GM21737 (cell line): ENCODE results near the gene SH3GLB2.
A peak's percentile ranks its signal among the peaks of the same experiment; 100 is the strongest.
"Not testable (repeated sequence)": the region's sequence is repeated elsewhere in the genome, so short reads cannot be mapped to it uniquely, and the experiment has no call there.

Experiments
- ATAC-seq: cut with Tn5 transposase; IDR thresholded peaks from one replicate; pipeline ENCODE4 v1.9.1; 2021; ENCODE audit warnings: mild to moderate bottlenecking, moderate library complexity; ENCODE audit not compliant: unreplicated experiment

The SH3GLB2 gene

GRCh38 chr9:129054163-129054851, 26.2 kb upstream of the SH3GLB2 start:
- ATAC-seq, result no peak

DNA sequence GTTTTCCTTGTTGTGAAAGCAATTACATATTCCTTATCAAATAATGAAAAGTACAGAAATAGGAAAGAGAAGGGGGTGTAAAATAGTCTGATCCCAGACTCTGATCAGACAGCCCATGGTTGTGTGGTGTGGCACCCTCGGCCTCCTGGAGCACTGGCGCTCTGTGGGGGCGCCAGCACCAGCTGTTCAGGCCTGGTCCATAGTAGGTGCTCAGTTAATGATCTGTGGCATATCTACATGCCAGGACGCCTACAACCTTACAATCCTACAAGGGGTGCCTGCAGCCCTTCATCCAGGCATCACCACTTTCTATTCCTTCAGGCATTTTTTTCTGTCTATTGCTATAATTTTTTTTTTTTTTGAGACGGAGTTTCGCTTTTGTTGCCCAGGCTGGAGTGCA, 24.9 kb upstream of the SH3GLB2 start:
- no peak for ATAC-seq

- ATAC-seq, result no peak
These were observed 24.5 kb upstream of the SH3GLB2 start for GRCh38 chr9:129052592-129052991.

GRCh38 chr9:129042016-129042415, 13.9 kb upstream of the SH3GLB2 start:
- ATAC-seq, result no peak

DNA sequence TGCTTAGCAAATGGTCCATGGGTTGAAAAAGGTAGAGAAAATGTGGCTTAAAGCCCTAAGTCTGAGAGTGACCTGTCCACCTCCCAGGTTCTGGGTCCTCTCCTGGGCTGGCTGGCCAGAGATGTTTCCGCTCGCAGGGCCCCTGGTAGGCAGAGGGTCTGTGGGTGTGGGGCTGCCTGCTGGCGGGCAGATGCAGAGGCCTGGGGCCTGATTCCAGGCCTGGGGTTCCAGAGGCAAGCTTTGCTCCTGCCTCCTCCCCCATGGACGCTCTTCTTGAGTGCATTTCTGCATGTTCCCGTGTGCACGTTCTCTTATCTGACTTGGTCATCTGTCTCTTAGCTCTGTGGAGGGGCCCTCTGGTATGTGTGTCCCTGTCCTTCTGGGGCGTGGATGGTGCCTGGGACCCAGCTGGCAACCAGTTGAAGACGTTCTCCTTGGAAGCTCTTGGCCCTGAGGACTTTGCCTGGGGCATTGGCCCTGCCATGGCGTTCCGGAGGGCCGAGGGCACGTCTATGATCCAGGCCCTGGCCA, 12.0 kb upstream of the SH3GLB2 start:
- no peak for ATAC-seq

DNA sequence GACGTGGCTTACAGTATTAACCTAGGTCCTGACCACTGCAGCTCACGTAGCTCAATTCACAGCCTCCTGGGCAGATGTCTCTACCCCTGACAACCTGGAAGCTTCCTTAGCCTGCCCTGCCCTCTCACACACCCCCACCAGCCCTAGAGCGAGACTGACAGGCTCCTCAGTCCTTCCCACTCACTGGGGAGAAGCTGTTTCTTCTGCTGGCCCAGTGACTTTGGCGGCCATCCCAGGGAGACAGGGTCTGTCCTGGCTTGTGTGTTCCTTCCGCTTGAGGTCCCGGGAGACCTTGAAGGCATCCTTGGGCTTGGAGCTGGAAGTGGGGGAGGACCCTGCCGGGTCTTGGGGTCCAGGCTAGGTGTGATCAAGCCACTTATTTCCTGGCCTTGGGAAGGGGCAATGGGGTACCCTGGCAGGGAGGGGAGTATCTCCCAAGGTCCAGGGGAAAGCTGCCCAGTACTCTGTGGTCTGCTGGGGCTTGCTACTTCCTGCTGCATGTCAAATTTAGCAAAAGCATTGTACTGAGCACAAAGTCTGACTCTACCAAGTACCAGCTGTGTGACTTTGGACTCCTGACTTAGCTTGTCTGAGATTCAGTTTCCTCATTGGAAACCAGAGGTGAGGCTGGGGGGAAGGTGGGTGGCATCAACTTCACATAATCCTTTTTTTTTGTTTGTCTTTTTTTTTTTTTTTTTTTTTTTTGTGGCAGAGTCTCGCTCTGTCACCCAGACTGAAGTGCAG, 10.2 kb upstream of the SH3GLB2 start:
- ATAC-seq, result no peak

- no peak for ATAC-seq
These were observed 9.6 kb upstream of the SH3GLB2 start for GRCh38 chr9:129037767-129038098.

DNA sequence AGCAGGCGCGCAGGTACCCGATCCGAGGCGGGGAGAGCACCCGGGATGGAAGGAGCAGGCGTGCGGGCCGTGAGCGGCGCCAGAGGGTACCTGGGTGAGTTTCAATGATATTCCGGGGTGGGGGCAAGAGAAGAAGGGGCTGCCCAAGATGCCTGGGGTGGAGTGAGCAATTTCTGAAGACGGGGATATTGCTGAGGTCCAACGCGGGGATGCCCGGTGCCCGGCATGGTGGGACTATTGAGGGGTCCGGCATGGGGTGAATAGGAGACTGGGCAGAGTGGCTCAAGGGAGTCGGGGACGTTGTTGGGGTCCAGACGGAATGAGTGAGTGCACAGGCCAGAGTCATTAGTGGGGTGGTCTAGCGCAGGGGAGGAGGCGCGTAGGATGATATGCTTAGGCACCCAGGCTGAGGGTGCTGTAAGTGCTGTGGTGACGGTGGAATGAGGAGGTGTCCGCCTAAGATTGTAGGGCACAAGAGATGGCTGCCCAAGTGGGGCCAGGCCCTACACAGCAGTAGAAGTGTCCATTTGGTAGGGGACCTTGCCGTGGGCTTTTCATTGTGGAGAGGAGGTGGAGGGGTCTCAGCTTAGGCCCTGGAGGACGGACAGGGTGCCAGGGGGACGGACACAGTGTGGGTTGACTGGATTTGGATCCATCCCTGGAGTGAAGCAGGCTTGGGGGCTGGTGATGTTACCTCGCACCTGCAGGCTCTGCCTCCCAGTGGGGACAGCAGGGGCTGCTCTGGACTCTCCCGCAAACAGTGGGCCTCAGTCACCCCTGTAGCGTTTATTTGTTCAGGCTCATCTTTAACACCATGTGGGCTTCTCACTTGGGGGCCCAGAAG, 9.0 kb upstream of the SH3GLB2 start:
- no peak for ATAC-seq

GRCh38 chr9:129036241-129036922, 8.3 kb upstream of the SH3GLB2 start, which contains the start of gene MIGA2:
TSS of gene MIGA2 (plus strand) at chr9:129036626. CDS start at chr9:129040595, 3,969 bp downstream.
- ATAC-seq, result peak; percentile 93

DNA sequence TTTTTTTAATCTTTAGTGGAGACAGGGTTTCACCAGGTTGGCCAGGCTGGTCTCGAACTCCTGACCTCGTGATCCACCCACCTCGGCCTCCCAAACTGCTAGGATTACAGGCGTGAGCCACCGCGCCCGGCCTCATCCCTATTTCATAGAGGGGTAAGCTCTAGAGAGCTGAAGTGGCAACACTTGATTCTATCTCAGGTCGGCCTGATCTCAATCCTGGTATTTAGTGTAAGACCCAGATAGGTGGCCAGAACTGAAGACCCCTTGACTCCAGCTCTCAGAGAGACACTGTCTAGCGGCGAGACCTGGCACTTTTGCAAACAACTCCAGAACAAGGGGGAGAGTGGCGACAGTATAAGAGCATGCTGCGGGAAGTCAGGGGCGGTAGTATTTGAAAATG, 7.7 kb upstream of the SH3GLB2 start:
- not testable (repeated sequence) for ATAC-seq

- ATAC-seq, result no peak
These were observed 5.1 kb upstream of the SH3GLB2 start for GRCh38 chr9:129033216-129033615.

GRCh38 chr9:129032541-129033159, 4.5 kb upstream of the SH3GLB2 start:
- no peak for ATAC-seq

DNA sequence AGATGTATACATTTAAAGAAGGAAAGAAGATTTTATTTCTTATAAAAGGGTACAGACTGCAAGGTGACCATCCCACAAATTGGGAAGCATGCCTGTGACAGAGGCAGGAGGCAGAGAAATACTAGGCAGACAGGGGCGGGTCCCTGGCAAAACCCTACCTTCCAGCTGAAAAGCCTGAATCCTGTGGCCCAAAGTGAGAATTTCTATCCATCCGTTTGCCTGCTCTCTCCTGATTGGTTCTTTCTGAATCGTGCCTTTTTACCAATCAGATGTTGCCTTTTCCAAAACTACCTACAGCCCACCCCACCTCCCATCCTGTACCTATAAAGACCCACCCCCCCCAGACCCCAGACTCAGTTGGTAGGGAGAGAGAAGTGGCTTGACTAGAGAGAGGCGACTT, 3.4 kb upstream of the SH3GLB2 start:
- no peak for ATAC-seq

DNA sequence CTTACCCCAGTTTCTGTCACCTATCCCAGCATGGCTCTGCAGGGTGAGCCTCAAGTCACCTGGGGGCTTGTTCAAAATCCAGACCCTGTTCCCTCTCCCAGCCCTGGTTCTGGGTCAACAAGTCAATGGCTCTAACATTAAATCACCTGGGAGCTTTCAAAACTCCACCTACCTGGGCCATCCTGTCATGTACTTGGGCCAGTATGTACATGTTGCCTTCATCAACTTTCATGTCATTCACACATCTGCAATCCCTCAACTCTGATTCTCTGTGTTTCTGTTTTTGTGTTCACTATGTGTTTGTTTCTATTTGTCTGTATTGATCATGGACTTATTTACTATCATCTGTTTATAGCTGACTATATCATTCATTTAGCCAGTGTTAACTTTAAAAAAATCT, 2.1 kb upstream of the SH3GLB2 start:
- ATAC-seq, result no peak

GRCh38 chr9:129027685-129028191, 393 bp downstream of the SH3GLB2 start:
- peak; percentile 31 for ATAC-seq

- no peak for ATAC-seq
These were observed 877 bp downstream of the SH3GLB2 start for GRCh38 chr9:129027224-129027684.

GRCh38 chr9:129026442-129027223, 1.5 kb downstream of the SH3GLB2 start:
- no peak for ATAC-seq

DNA sequence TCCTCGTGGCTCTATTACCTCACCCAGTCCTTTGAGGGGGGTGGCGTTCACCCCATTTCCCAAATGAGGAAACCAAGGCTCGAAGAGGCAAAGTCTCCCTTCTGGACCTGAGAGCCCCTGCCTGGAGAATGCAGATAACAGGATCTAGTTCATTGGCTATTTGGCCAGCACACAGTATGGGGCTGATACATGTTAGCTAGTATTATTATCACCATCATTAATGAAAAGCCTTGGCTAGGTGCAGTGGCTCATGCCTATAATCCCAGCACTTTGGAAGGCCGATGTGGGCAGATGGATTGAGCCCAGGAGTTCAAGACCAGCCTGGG, 4.3 kb downstream of the SH3GLB2 start:
- ATAC-seq, result no peak
